Measurements from ENCODE around the gene A4GNT.

Gene A4GNT

GRCh38 chr3:138119423-138119766, 12.8 kb downstream of the A4GNT start:
- DNase-seq (ENCODE audit: low read depth) = no peak
- TF ChIP-seq CTCF (IDR thresholded peaks at IDR 0.05; ENCODE audit: low read length, missing control alignments) = no peak
- no peak overlapping the region for H3K4me3 ChIP-seq (replicated peaks; ENCODE audit: low read depth, low read length)

GRCh38 chr3:138118612-138119422, 13.4 kb downstream of the A4GNT start:
- no peak overlapping the region for H3K4me3 ChIP-seq (replicated peaks; ENCODE audit: low read depth, low read length)
- peak; percentile 98 for TF ChIP-seq CTCF (IDR thresholded peaks at IDR 0.05; ENCODE audit: low read length, missing control alignments)
- DNase-seq (ENCODE audit: low read depth) = peak; percentile 79

DNA sequence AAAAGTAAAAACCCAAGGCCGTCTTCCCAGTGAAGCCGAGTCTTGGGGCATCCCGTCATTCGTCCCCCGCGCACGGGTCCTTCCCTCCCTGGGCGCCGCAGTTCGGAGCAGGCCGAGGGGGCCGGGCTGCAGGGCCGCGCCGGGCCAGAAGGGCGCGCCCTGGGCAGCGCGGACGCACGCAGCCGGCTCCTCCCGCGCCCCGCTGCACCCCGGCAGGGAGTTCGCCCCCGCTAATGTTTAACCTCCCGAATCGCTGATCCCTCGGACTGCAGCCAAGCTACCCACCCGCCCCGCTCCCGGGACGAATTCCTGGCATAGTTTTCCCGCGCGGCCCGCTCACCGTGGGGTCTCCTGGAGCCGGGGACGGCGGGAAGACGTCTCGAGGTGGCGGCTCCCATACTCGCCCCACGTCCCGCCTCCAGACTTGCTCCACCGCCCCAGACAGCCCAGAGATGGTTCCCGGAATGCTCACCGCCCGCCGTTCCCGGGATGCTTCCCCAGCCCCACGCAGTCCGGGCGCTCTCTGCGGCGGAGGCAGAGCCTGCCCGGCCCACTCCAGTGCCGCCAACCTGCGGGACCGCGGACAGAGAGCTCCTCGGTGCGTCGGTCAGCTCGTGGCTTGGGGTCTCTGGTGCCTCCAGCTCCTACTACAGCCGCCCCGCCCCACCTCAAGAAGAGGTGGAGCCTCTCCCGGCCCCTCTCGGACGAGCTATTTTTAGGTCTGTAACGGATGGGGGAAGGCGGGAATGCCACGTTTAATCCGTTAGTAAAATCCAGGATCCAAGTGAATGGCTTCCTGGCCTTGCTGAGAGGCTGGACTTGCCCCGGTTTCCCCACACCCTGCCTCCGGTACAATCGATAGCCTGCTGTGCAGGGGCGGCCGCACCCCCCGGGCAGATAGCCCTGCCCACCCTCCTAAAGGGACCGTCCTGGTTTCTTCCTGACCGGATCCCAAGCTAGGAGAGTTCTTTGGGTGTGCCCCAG, 16.9 kb downstream of the A4GNT start, which contains the start of gene DZIP1L:
Gene DZIP1L (minus strand): TSS at position 621 of the 984 bp plus-strand sequence. CDS start 11,637 bp downstream, outside the sequence.
- TF ChIP-seq CTCF (IDR thresholded peaks at IDR 0.05; ENCODE audit: low read length, missing control alignments) = no peak
- peak; percentile 66 for DNase-seq (ENCODE audit: low read depth)
- H3K4me3 ChIP-seq (replicated peaks; ENCODE audit: low read depth, low read length) = peak within 1 kb of the TSS; percentile 76

DNA sequence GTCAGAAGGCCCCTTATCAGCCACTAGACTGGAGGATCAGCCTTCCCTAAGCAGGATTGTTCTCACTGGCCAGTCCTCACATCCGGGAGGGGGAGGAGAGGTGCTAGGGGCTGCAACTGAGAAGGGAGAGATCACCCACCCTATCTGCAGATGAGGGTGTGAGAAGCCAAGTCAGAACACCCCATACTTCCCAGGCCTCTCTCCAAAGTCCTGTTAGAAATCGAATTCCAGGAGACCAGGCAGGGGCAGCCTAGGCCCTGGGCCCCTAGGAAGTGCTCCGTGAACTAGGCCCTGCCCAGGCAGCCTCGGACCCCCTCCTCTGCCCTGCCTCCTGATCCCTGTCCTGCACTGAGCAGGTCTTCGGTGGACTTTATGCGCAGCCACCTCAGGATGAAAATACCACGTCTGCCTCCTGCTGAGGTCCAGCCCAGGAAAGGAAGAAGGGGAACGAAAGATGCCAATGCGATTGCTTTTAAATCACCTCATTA, 17.7 kb downstream of the A4GNT start:
- TF ChIP-seq CTCF (IDR thresholded peaks at IDR 0.05; ENCODE audit: low read length, missing control alignments) = no peak
- DNase-seq (ENCODE audit: low read depth) = peak; percentile 24
- peak overlapping the region; percentile 76 for H3K4me3 ChIP-seq (replicated peaks; ENCODE audit: low read depth, low read length)

- no peak for TF ChIP-seq CTCF (IDR thresholded peaks at IDR 0.05; ENCODE audit: low read length, missing control alignments)
- no peak overlapping the region for H3K4me3 ChIP-seq (replicated peaks; ENCODE audit: low read depth, low read length)
- DNase-seq (ENCODE audit: low read depth) = no peak
Observed at GRCh38 chr3:138113326-138113725, 18.9 kb downstream of the A4GNT start.

DNA sequence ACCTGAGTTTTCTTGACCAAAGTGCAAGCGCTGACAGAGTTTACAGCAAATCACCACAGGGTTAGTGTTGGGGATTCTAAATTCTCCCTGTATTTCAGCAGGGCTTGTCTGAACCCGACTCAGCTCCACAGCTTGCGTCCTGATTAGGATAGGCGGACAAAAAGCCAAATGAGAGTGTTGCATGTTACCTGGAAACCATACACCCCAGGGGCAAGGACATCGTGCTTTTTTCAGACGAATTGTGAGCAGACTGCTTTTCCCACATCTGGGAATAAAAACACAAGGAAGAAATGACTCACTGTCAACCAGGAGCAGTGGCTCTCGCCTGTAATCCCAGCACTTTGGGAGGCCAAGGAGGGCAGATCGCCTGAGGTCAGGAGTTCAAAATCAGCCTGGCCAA, 19.8 kb downstream of the A4GNT start:
- no peak for TF ChIP-seq CTCF (IDR thresholded peaks at IDR 0.05; ENCODE audit: low read length, missing control alignments)
- no peak overlapping the region for H3K4me3 ChIP-seq (replicated peaks; ENCODE audit: low read depth, low read length)
- no peak for DNase-seq (ENCODE audit: low read depth)

Data from fibroblast of pulmonary artery (primary cell).